Thoracic aorta (tissue), 2 donors: ENCODE data around the gene MCF2L. TPM values are rescaled to one million over a fixed set of nuclear protein-coding genes. Genes with fewer than 3 reads are reported as not detected.

Source experiments
- ATAC-seq: fragments of 150-250 bp; one replicate; pipeline ENCODE4 v1.8.0; 2017; ENCODE audit warnings: low read depth; ENCODE audit not compliant: insufficient number of reproducible peaks, low FRiP score
- DNase-seq: peaks from one replicate; pipeline ENCODE4 v3.0.0-alpha.2; 2020; ENCODE audit warnings: low spot score
- H3K27ac ChIP-seq, 2 donors: fragments of 200-600 bp; sonication (generic); 1 replicate in 1 of 2; 2 replicates in 1 of 2; pipeline ENCODE4 v1.5.1; 2016; ENCODE audit warnings: mild to moderate bottlenecking in 2 of 2, moderate library complexity in 2 of 2
- H3K27me3 ChIP-seq: fragments of 200-600 bp; sonication (generic); replicated peaks from 2 replicates; pipeline ENCODE4 v1.6.0; 2016; ENCODE audit warnings: mild to moderate bottlenecking; ENCODE audit not compliant: insufficient read depth
- H3K36me3 ChIP-seq: fragments of 200-600 bp; sonication (generic); one replicate; pipeline ENCODE4 v1.5.1; 2016
- H3K4me1 ChIP-seq, 2 donors: fragments of 200-600 bp; sonication (generic); 1 replicate in 1 of 2; 2 replicates in 1 of 2; pipeline versions ENCODE4 v1.5.1 to v1.6.0; 2016; ENCODE audit warnings: low read depth in 2 of 2, mild to moderate bottlenecking in 1 of 2; ENCODE audit not compliant: control insufficient read depth in 1 of 2
- H3K4me3 ChIP-seq: fragments of 200-600 bp; sonication (generic); 2 replicates; pipeline ENCODE4 v1.5.1; 2016; ENCODE audit warnings: mild to moderate bottlenecking
- H3K9me3 ChIP-seq: fragments of 200-600 bp; sonication (generic); 2 replicates; pipeline ENCODE4 v1.5.1; 2016
- total RNA-seq, 2 donors: library from RNA; depleted of rRNA; stranded (reverse); fragments of >200 nt; gene quantifications; one replicate each; pipeline versions ENCODE4 v1.1.0 to v1.2.3, GENCODE V29; 2016
- TF ChIP-seq, protein P1 (sequence below): fragments of 200-600 bp; sonication (generic); IDR thresholded peaks from one replicate; pipeline ENCODE4 v1.5.1; 2019; ENCODE audit warnings: antibody characterized with exemption

The MCF2L gene
- total RNA-seq, 2 donors from 2014 or later, result 34.9 to 49.2 TPM

DNA sequence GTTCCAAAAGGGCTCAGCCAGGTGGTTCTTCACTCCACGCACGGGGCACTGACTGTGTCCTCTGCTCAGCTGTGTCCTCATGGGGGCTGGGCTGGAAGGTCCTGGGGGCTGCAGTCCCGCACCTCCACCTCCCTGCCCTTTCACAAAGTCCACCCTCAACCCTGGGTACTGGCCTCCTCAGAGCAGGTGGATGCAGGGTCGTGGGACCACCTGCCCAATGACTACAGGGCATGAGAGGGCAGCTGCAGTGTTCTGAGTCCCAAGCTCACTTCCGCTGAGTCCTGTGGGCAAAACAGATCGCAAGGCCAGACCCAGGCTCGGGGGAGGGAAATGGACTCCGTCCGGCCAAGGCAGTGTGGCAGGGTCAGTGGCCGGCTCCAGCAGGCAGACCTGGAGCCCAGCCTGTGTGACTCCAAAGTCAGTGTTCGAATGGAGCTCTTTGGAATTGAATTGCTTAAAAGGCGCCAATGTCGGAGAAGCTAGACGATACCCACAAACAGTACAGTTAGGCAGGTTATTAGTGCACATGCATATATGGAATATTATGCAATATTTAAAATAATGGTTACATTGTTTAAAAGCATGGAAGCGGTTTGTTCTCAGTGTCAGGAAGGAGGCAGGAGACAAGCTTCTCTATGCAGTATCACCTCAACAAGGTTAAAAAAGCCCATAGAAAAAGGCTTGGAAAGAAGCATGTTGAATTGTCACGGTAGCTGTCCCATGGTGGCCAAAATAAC lies 54.8 kb downstream of the MCF2L start:
- no peak for ATAC-seq
- Histone ChIP-seq H3K27ac (no peak overlapping the region), H3K4me3 (no peak overlapping the region), H3K27me3 (no peaks in the 10 kb centered on the region), H3K9me3 (no peaks in the 10 kb centered on the region), H3K36me3 (no peaks in the 10 kb centered on the region), H3K4me1 (no peaks in the 10 kb centered on the region)
- DNase-seq, result no peak
- TF ChIP-seq, protein P1, sequence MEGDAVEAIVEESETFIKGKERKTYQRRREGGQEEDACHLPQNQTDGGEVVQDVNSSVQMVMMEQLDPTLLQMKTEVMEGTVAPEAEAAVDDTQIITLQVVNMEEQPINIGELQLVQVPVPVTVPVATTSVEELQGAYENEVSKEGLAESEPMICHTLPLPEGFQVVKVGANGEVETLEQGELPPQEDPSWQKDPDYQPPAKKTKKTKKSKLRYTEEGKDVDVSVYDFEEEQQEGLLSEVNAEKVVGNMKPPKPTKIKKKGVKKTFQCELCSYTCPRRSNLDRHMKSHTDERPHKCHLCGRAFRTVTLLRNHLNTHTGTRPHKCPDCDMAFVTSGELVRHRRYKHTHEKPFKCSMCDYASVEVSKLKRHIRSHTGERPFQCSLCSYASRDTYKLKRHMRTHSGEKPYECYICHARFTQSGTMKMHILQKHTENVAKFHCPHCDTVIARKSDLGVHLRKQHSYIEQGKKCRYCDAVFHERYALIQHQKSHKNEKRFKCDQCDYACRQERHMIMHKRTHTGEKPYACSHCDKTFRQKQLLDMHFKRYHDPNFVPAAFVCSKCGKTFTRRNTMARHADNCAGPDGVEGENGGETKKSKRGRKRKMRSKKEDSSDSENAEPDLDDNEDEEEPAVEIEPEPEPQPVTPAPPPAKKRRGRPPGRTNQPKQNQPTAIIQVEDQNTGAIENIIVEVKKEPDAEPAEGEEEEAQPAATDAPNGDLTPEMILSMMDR, result no peak

DNA sequence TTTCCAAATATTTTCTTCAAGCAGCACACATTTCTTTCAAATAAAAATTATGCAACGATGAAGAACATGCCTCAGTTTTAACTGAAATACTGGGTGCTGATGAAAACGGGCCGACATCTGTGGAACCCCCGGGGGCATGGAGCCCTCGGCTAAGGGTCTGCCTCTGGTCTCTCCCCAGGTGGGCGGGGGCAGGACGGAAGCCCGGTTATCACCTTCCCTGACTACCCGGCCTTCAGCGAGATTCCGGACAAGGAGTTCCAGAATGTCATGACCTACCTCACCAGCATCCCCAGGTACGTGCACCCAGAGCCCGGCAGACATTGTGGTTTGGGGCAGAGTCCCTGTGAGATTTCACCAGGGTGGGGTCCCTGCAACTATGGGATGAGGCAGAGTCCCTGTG lies 55.5 kb downstream of the MCF2L start:
- no peak for DNase-seq
- Histone ChIP-seq H3K4me3 (no peak overlapping the region), H3K9me3 (no peaks in the 10 kb centered on the region), H3K36me3 (no peaks in the 10 kb centered on the region), H3K27ac (no peak overlapping the region), H3K4me1 (no peaks in the 10 kb centered on the region), H3K27me3 (no peaks in the 10 kb centered on the region)
- ATAC-seq, result no peak
- TF ChIP-seq, protein P1, result no peak

DNA sequence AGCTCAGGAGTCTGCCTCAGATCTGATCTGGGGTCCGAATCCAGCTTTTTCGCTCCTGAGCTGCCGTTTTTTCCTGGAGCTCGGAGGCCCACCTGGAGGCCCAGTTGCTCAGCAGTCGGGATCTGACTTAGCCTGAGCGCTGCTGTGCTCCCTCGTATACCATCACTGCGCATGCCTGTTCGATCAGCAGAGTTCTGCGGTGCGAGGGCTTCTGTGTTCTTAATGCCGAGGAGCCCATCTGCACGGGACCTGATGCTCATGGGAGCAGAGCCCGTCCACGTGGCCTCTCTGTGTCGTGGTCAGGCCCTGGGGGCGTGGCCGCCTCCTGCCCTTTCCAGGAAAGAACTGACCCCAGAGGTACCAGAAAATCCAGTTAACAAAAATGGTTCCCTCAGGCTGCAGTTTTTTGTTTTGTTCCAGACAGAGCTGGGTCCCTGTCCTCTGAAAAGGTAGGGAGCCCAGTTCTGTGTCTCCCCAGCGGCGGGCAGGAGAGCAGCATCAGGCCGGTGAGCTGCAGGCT lies 57.4 kb downstream of the MCF2L start:
- H3K4me3 ChIP-seq, result no peak overlapping the region
- no peak for ATAC-seq
- H3K27me3 ChIP-seq, result no peaks in the 10 kb centered on the region
- H3K27ac ChIP-seq, result no peak overlapping the region
- no peaks in the 10 kb centered on the region for H3K4me1 ChIP-seq
- DNase-seq, result no peak
- no peaks in the 10 kb centered on the region for H3K9me3 ChIP-seq
- H3K36me3 ChIP-seq, result no peaks in the 10 kb centered on the region
- TF ChIP-seq, protein P1, result no peak

DNA sequence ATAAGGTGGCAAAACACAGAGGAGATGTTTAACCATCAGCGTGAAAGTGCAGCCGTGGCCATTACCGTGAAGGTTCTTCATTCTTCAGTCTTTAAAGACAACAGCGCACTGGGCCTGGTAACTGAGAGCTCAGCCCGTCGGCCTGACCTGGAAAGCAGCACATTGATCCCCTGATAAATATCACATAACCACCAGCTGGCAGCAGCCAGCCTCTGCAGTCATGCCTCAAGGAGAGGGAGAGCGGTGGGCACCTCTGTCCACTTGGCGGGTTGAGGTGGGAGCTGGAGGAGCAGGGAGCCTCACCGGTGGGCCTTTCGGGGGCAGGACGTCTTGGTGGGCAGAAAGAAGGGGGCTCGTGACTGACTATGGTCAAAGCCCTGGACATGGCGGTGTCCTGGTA lies 58.1 kb downstream of the MCF2L start:
- no peak for DNase-seq
- no peaks in the 10 kb centered on the region for H3K27me3 ChIP-seq
- no peak for ATAC-seq
- TF ChIP-seq, protein P1, result no peak
- no peaks in the 10 kb centered on the region for H3K36me3 ChIP-seq
- no peaks in the 10 kb centered on the region for H3K4me1 ChIP-seq
- H3K4me3 ChIP-seq, result no peak overlapping the region
- H3K9me3 ChIP-seq, result no peaks in the 10 kb centered on the region
- H3K27ac ChIP-seq, result no peak overlapping the region

DNA sequence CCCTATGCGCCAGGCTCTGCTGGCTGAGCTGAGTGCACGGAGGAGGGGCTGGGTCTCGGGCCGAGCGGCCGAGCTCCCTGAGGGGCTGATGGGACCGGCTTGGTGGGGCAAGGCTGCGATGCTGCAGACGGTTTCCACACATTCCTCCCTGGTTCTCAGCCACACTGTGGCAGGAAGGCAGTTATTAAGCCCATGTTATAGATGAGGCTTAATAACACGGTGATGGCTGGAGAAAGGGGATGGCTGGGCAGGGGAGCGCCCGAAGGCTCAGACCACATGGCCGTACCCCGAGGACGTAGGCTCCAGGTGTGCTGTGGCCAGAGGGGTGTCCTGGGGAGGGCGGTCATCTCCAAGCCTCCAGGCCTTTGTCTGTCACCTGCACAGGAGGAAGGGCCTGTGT lies 58.6 kb downstream of the MCF2L start:
- ATAC-seq, result no peak
- TF ChIP-seq, protein P1, result no peak

More for the DNA sequence above, 58.6 kb downstream of the MCF2L start:
- no peak for DNase-seq
- Histone ChIP-seq H3K27me3 (no peaks in the 10 kb centered on the region), H3K9me3 (no peaks in the 10 kb centered on the region), H3K27ac (no peak overlapping the region), H3K4me3 (no peak overlapping the region), H3K4me1 (no peaks in the 10 kb centered on the region), H3K36me3 (no peaks in the 10 kb centered on the region)
